ENCODE results near the gene PDHX. TPM values are rescaled to one million over a fixed set of nuclear protein-coding genes. Genes with fewer than 3 reads are reported as not detected.

PDHX gene
- total RNA-seq, 3 donors from 2014 or later: 25.4 to 27.6 (median 27.0) TPM

DNA sequence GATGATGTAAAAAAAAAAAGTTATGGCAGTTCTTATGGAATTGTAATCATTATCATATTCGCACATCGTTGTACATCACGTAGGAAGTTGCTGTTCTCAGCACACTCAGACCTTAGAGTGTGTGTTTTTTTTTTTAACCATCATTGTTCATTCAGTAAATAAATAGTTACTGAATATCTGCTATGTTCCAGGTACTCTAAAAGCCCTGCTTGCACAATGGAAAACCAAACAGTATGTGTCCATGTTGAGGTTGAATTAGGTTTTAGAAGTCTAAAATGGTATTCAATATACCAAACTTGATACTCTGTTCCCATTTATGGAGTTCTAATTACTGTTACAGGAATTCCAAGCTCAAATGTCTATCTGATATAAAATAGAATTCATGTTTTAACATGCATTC is 41.2 kb downstream of the PDHX start:
- H3K4me1 Mint-ChIP-seq (ENCODE audit: low read depth): peaks cover 6% of the 10 kb centered on the region
- no peaks in the 10 kb centered on the region for H3K27me3 Mint-ChIP-seq (ENCODE audit: low read depth)
- ATAC-seq (no peak), DNase-seq (no peak)
- peaks cover 32% of the 10 kb centered on the region for H3K36me3 Mint-ChIP-seq (ENCODE audit: insufficient read depth)
- no peak overlapping the region for H3K4me3 Mint-ChIP-seq
- H3K9me3 Mint-ChIP-seq: no peaks in the 10 kb centered on the region

DNA sequence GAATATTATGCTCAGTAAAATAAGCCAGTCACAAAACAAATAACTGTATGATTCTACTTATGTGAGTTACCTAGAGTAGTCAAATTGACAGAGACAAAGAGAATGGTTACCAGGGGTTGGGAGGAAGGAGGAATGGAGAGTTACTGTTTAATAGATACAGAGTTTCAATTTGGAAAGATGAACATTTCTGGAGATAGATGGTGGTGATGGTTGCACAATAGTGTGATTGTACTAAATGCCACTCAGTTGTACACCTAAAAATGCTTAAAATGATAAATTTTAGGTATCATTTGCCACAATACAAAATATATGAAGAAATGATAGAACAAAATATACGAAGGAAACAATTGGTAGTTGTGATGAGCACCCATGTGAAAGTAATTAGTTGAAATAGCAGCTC is 43.4 kb downstream of the PDHX start:
- no peaks in the 10 kb centered on the region for H3K9me3 Mint-ChIP-seq
- H3K27me3 Mint-ChIP-seq (ENCODE audit: low read depth): no peaks in the 10 kb centered on the region
- DNase-seq (no peak), ATAC-seq (no peak)
- peaks cover under 1% of the 10 kb centered on the region for H3K4me1 Mint-ChIP-seq (ENCODE audit: low read depth)
- no peak overlapping the region for H3K4me3 Mint-ChIP-seq
- H3K36me3 Mint-ChIP-seq (ENCODE audit: insufficient read depth): peaks cover 25% of the 10 kb centered on the region

DNA sequence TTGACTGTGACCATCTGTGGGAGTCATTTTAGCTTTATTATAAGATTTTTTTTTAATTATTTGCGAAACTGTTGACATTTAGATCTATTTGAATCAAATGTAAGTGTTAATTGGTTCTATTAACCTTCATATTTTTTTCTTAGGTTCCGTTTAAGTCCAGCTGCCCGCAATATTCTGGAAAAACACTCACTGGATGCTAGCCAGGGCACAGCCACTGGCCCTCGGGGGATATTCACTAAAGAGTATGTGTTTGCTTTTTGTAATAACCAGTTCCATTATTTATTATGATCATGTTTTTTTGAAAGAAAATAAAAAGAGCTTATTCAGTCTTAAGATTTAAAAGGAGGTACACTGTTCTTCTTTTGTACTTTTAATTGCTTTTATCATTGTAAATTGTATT is 43.9 kb downstream of the PDHX start:
- Mint-ChIP-seq H3K4me1 (ENCODE audit: low read depth) (no peaks in the 10 kb centered on the region), H3K4me3 (no peak overlapping the region), H3K36me3 (ENCODE audit: insufficient read depth) (peaks cover 24% of the 10 kb centered on the region), H3K27me3 (ENCODE audit: low read depth) (no peaks in the 10 kb centered on the region), H3K9me3 (no peaks in the 10 kb centered on the region)
- ATAC-seq (no peak), DNase-seq (no peak)

- DNase-seq (no peak), ATAC-seq (no peak)
- Mint-ChIP-seq H3K4me3 (no peak overlapping the region), H3K36me3 (ENCODE audit: insufficient read depth) (peaks cover 28% of the 10 kb centered on the region), H3K27me3 (ENCODE audit: low read depth) (no peaks in the 10 kb centered on the region), H3K9me3 (no peaks in the 10 kb centered on the region), H3K4me1 (ENCODE audit: low read depth) (no peaks in the 10 kb centered on the region)
Observed at GRCh38 chr11:34962034-34962433, 45.6 kb downstream of the PDHX start.

GRCh38 chr11:34963351-34963750 is 46.9 kb downstream of the PDHX start:
- Mint-ChIP-seq H3K4me1 (ENCODE audit: low read depth) (no peaks in the 10 kb centered on the region), H3K27me3 (ENCODE audit: low read depth) (no peaks in the 10 kb centered on the region), H3K9me3 (no peaks in the 10 kb centered on the region), H3K4me3 (no peak overlapping the region), H3K36me3 (ENCODE audit: insufficient read depth) (peaks cover 27% of the 10 kb centered on the region)
- DNase-seq (no peak), ATAC-seq (no peak)

DNA sequence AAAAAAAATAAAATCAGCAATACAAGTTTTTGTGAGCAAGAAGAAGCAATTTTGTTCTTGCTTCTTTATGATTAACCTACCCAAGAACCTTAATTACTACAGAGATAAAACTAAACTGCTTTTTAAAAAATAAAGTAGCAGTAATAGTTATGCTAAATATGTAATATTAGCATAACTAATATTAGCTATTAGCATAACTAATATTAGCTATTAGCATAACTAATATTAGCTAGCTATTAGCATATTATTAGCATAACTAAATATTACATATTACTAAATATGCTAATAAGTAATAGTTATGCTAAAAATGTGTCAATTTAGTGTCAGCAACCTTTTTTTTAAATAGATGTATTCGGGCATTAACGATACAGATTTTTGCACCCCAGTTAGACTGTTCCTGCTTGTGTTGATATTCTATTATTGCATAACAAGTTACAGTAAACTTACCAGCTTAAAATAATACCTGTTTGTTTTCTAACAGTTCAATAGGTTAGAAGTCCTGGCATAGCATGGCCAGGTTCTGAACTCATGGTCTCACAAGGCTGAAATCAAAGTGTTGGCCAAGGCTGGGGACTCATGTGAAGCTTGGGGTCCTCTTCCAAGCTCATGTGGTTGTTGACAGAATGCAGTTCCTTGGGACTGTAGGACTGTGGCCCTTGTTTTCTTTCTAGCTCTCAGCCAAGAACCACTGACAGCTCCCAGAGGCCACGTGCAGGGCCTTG is 48.4 kb downstream of the PDHX start:
- ATAC-seq: no peak
- no peak overlapping the region for H3K4me3 Mint-ChIP-seq
- no peaks in the 10 kb centered on the region for H3K4me1 Mint-ChIP-seq (ENCODE audit: low read depth)
- peaks cover 20% of the 10 kb centered on the region for H3K36me3 Mint-ChIP-seq (ENCODE audit: insufficient read depth)
- no peaks in the 10 kb centered on the region for H3K27me3 Mint-ChIP-seq (ENCODE audit: low read depth)
- DNase-seq: no peak
- no peaks in the 10 kb centered on the region for H3K9me3 Mint-ChIP-seq

GRCh38 chr11:34968862-34969261 is 52.4 kb downstream of the PDHX start:
- H3K9me3 Mint-ChIP-seq: no peaks in the 10 kb centered on the region
- ATAC-seq: no peak
- no peak for DNase-seq
- H3K27me3 Mint-ChIP-seq (ENCODE audit: low read depth): no peaks in the 10 kb centered on the region
- no peak overlapping the region for H3K4me3 Mint-ChIP-seq
- peaks cover 33% of the 10 kb centered on the region for H3K36me3 Mint-ChIP-seq (ENCODE audit: insufficient read depth)
- peaks cover 2% of the 10 kb centered on the region for H3K4me1 Mint-ChIP-seq (ENCODE audit: low read depth)

DNA sequence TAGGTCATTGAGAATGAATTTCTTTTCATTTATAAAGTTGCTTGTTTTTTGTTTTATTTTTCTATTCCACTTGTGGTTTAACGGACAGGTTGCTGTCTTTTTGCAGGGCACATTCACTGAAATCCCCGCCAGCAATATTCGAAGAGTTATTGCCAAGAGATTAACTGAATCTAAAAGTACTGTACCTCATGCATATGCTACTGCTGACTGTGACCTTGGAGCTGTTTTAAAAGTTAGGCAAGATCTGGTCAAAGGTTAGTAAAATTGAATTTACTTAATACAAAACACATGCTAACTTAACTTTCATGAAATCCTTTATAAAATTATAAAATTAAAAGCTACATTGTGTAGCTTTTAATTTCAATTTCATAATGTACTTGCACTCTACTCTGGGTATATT is 53.6 kb downstream of the PDHX start:
- Mint-ChIP-seq H3K27me3 (ENCODE audit: low read depth) (no peaks in the 10 kb centered on the region), H3K9me3 (no peaks in the 10 kb centered on the region), H3K36me3 (ENCODE audit: insufficient read depth) (peaks cover 39% of the 10 kb centered on the region), H3K4me1 (ENCODE audit: low read depth) (peaks cover 2% of the 10 kb centered on the region), H3K4me3 (no peak overlapping the region)
- ATAC-seq (no peak), DNase-seq (no peak)

GRCh38 chr11:34970480-34970879 is 54.1 kb downstream of the PDHX start:
- Mint-ChIP-seq H3K27me3 (ENCODE audit: low read depth) (no peaks in the 10 kb centered on the region), H3K4me3 (no peak overlapping the region), H3K4me1 (ENCODE audit: low read depth) (peaks cover 5% of the 10 kb centered on the region), H3K36me3 (ENCODE audit: insufficient read depth) (peaks cover 42% of the 10 kb centered on the region), H3K9me3 (no peaks in the 10 kb centered on the region)
- DNase-seq (no peak), ATAC-seq (no peak)

DNA sequence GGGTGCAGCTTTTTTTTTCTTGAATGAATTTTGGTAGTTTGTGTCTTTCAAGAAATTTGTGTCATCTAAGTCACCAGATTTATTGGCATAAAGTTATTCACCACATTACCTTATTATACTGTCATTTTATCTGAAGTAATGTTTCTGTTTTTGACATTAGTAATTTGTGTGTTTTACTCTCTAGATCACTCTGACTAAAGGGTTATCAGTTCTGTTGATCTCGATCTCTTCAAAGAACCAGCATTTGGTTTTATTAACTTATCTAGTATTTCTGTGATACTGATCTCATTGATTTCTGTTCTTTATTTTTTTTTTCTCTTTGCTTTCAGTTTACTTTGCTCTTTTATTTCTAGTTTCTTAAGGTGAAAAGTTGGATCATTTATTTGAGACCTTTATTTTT is 55.5 kb downstream of the PDHX start:
- ATAC-seq (no peak), DNase-seq (no peak)
- H3K4me1 Mint-ChIP-seq (ENCODE audit: low read depth): peaks cover 7% of the 10 kb centered on the region

DNA sequence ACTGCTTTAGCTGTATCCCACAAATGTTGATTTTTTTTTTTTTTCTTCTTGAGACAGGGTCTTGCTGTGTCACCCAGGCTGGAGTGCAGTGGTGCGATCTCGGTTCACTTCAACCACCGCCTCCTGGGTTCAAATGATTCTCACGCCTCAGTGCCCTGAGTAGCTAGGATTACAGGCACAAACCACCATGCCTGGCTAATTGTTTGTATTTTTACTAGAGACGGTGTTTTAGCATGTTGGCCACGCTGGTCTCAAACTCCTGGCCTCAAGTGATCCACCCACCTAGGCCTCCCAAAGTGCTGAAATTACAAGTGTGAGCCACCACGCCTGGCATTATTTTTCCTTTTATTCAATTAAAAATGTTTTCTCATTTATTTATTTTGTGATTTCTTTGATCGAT is 55.9 kb downstream of the PDHX start:
- no peak for ATAC-seq
- peaks cover 45% of the 10 kb centered on the region for H3K36me3 Mint-ChIP-seq (ENCODE audit: insufficient read depth)

More for the DNA sequence above, 55.5 kb downstream of the PDHX start:
- Mint-ChIP-seq H3K27me3 (ENCODE audit: low read depth) (no peaks in the 10 kb centered on the region), H3K9me3 (no peaks in the 10 kb centered on the region), H3K36me3 (ENCODE audit: insufficient read depth) (peaks cover 46% of the 10 kb centered on the region), H3K4me3 (no peak overlapping the region)

GRCh38 chr11:34972892-34973291 is 56.5 kb downstream of the PDHX start:
- Mint-ChIP-seq H3K36me3 (ENCODE audit: insufficient read depth) (peaks cover 48% of the 10 kb centered on the region), H3K27me3 (ENCODE audit: low read depth) (no peaks in the 10 kb centered on the region), H3K4me3 (no peak overlapping the region), H3K9me3 (no peaks in the 10 kb centered on the region), H3K4me1 (ENCODE audit: low read depth) (peaks cover 10% of the 10 kb centered on the region)
- no peak for DNase-seq
- ATAC-seq: no peak

More for the DNA sequence above, 55.9 kb downstream of the PDHX start:
- no peaks in the 10 kb centered on the region for H3K27me3 Mint-ChIP-seq (ENCODE audit: low read depth)
- no peaks in the 10 kb centered on the region for H3K9me3 Mint-ChIP-seq
- DNase-seq: no peak
- no peak overlapping the region for H3K4me3 Mint-ChIP-seq
- H3K4me1 Mint-ChIP-seq (ENCODE audit: low read depth): peaks cover 7% of the 10 kb centered on the region

GRCh38 chr11:34975482-34975881 is 59.1 kb downstream of the PDHX start:
- Mint-ChIP-seq H3K36me3 (ENCODE audit: insufficient read depth) (peaks cover 51% of the 10 kb centered on the region), H3K4me3 (no peak overlapping the region), H3K9me3 (no peaks in the 10 kb centered on the region), H3K27me3 (ENCODE audit: low read depth) (no peaks in the 10 kb centered on the region), H3K4me1 (ENCODE audit: low read depth) (peaks cover 8% of the 10 kb centered on the region)
- DNase-seq: no peak
- no peak for ATAC-seq

- Mint-ChIP-seq H3K36me3 (ENCODE audit: insufficient read depth) (peaks cover 49% of the 10 kb centered on the region), H3K4me3 (no peak overlapping the region), H3K9me3 (no peaks in the 10 kb centered on the region), H3K4me1 (ENCODE audit: low read depth) (peaks cover 8% of the 10 kb centered on the region), H3K27me3 (ENCODE audit: low read depth) (no peaks in the 10 kb centered on the region)
- DNase-seq: no peak
- ATAC-seq: no peak
Observed at GRCh38 chr11:34976496-34977088, 60.2 kb downstream of the PDHX start.

Data from activated T-cell treated with anti-CD3 and anti-CD28 coated beads, Interleukin-2, amount 50 U/mL, for 4 hours (primary cell).